PC-3 (cell line): ENCODE results near the gene GABRG3. TPM values are rescaled to one million over a fixed set of nuclear protein-coding genes. Genes with fewer than 3 reads are reported as not detected.

Experiments
- ATAC-seq: fragments of 200-7000 bp; cut with Tn5 transposase; 2 replicates; pipeline ENCODE4 v1.9.1; 2020; ENCODE audit warnings: mild to moderate bottlenecking, moderate library complexity
- BruUV-seq: library from RNA; stranded (reverse); fragments of 400-500 nt; replicated peaks from 2 replicates; lab custom pipeline; 2021; lab: Mats Ljungman, UMichigan
- CTCF ChIA-PET: fragments of 300-600 bp; sonication (Branson Sonifier 250); formaldehyde crosslinking; loops from one replicate; lab custom pipeline; 2022; ENCODE audit warnings: antibody characterized with exemption; lab: Charles Lee
- POLR2A ChIA-PET: fragments of 300-600 bp; sonication (Branson Sonifier 250); formaldehyde crosslinking; loops from one replicate; lab custom pipeline; 2022; ENCODE audit warnings: antibody characterized with exemption; ENCODE audit not compliant: unreplicated experiment; lab: Charles Lee
- DNase-seq: peaks from one replicate; pipeline ENCODE4 v3.0.0-alpha.2; 2015
- H2AFZ ChIP-seq: fragments of 300-600 bp; sonication (generic); 2 replicates; pipeline ENCODE4 v1.6.0; 2016; ENCODE audit warnings: antibody characterized with exemption, low read length
- H3F3A ChIP-seq: fragments of 300-600 bp; sonication (generic); one replicate; pipeline ENCODE4 v1.6.0; 2017; ENCODE audit warnings: antibody characterized with exemption, low read length, control low read depth, mild to moderate bottlenecking; ENCODE audit not compliant: unreplicated experiment
- H3K27ac ChIP-seq: fragments of 300-600 bp; sonication (generic); 2 replicates; pipeline ENCODE4 v1.5.1; 2016; ENCODE audit warnings: mild to moderate bottlenecking, low read length
- H3K27me3 ChIP-seq: fragments of 300-600 bp; sonication (generic); 2 replicates; pipeline ENCODE4 v1.6.1; 2016; ENCODE audit warnings: low read length, mixed read lengths
- H3K36me3 ChIP-seq: fragments of 300-600 bp; sonication (generic); 2 replicates; pipeline ENCODE4 v1.6.1; 2016; ENCODE audit warnings: low read depth, mixed run types, low read length, mixed read lengths
- H3K4me1 ChIP-seq: fragments of 300-600 bp; sonication (generic); 2 replicates; pipeline ENCODE4 v1.5.1; 2016; ENCODE audit warnings: low read length; ENCODE audit not compliant: insufficient read depth
- H3K4me2 ChIP-seq: fragments of 300-600 bp; sonication (generic); 2 replicates; pipeline ENCODE4 v1.6.0; 2016; ENCODE audit warnings: low read length
- H3K4me3 ChIP-seq: fragments of 300-600 bp; sonication (generic); 2 replicates; pipeline ENCODE4 v1.5.1; 2016; ENCODE audit warnings: mild to moderate bottlenecking, low read length, mixed read lengths
- H3K79me2 ChIP-seq: fragments of 300-600 bp; sonication (generic); 2 replicates; pipeline ENCODE4 v1.6.1; 2017; ENCODE audit warnings: low read length, mixed read lengths
- H3K9ac ChIP-seq: fragments of 300-600 bp; sonication (generic); 2 replicates; pipeline ENCODE4 v1.6.0; 2016; ENCODE audit warnings: mild to moderate bottlenecking, low read length
- H3K9me2 ChIP-seq: fragments of 300-600 bp; sonication (generic); replicated peaks from 2 replicates; pipeline ENCODE4 v1.6.1; 2016; ENCODE audit warnings: mixed run types, low read length, mixed read lengths
- H3K9me3 ChIP-seq: fragments of 300-600 bp; sonication (generic); 2 replicates; pipeline ENCODE4 v1.6.1; 2016; ENCODE audit warnings: low read length, mixed read lengths
- H4K20me1 ChIP-seq: fragments of 300-600 bp; sonication (generic); 2 replicates; pipeline ENCODE4 v1.6.1; 2016; ENCODE audit warnings: low read length, mixed read lengths
- CTCF ChIP-seq: fragments of 300-600 bp; sonication (generic); conservative IDR thresholded peaks from 2 replicates; pipeline ENCODE4 v1.5.1; 2017; ENCODE audit warnings: antibody characterized with exemption, low read depth, mild to moderate bottlenecking, low read length
- EZH2 ChIP-seq: fragments of 300-600 bp; sonication (generic); IDR thresholded peaks from one replicate; pipeline ENCODE4 v1.6.1; 2017; ENCODE audit warnings: antibody characterized with exemption, mild to moderate bottlenecking, low read length; ENCODE audit not compliant: unreplicated experiment
- EZH2phosphoT487 ChIP-seq: fragments of 300-600 bp; sonication (generic); IDR thresholded peaks from 2 replicates; pipeline ENCODE4 v1.6.1; 2018; ENCODE audit warnings: mild to moderate bottlenecking, antibody characterized with exemption, low read length, borderline replicate concordance
- intact Hi-C: fragments of 100-400 bp; cut with micrococcal nuclease; formaldehyde crosslinking; loops from 2 replicates; pipeline ENCODE4 v1.9.0; 2023
- total RNA-seq: library from RNA; depleted of rRNA; stranded (reverse); fragments of >200 nt; gene quantifications from 2 replicates; pipeline ENCODE4 v1.2.3, GENCODE V29; 2014

Gene GABRG3
- total RNA-seq, 1 experiment from 2014 or later, result 0.11 TPM

DNA sequence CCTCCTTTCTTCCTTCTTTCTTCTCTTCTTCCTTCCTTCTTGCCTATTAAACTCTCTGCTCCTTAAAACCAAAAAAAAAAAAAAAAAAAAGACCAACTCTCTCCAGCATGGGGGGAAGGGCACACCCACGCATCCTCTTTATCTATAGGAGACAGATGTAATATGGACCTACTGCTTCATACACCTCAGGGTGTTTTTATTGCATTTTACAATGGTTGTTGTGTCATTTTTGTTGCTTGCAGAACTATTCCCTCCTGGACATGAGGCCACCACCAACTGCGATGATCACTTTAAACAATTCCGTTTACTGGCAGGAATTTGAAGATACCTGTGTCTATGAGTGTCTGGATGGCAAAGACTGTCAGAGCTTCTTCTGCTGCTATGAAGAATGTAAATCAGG, 561.4 kb downstream of the GABRG3 start:
- ChIA-PET POLR2A (no interaction called here), CTCF (no interaction called here)
- no peaks in the 10 kb centered on the region for H3K79me2 ChIP-seq
- no peaks in the 10 kb centered on the region for H3K4me1 ChIP-seq
- no peak overlapping the region for H3K9ac ChIP-seq
- TF ChIP-seq EZH2 (no peak), CTCF (no peak), EZH2phosphoT487 (no peak)
- no TSS peak for BruUV-seq
- ATAC-seq, result no peak
- no peak overlapping the region for H3K27ac ChIP-seq
- no peaks in the 10 kb centered on the region for H3K9me3 ChIP-seq
- no peaks in the 10 kb centered on the region for H3K27me3 ChIP-seq
- no peak overlapping the region for H2AFZ ChIP-seq
- no peak for DNase-seq
- no peaks in the 10 kb centered on the region for H4K20me1 ChIP-seq
- H3K4me2 ChIP-seq, result no peak overlapping the region
- intact Hi-C loops, result no loop called here
- H3K9me2 ChIP-seq, result no peaks in the 10 kb centered on the region
- no peaks in the 10 kb centered on the region for H3F3A ChIP-seq
- H3K36me3 ChIP-seq, result no peaks in the 10 kb centered on the region
- no peak overlapping the region for H3K4me3 ChIP-seq

DNA sequence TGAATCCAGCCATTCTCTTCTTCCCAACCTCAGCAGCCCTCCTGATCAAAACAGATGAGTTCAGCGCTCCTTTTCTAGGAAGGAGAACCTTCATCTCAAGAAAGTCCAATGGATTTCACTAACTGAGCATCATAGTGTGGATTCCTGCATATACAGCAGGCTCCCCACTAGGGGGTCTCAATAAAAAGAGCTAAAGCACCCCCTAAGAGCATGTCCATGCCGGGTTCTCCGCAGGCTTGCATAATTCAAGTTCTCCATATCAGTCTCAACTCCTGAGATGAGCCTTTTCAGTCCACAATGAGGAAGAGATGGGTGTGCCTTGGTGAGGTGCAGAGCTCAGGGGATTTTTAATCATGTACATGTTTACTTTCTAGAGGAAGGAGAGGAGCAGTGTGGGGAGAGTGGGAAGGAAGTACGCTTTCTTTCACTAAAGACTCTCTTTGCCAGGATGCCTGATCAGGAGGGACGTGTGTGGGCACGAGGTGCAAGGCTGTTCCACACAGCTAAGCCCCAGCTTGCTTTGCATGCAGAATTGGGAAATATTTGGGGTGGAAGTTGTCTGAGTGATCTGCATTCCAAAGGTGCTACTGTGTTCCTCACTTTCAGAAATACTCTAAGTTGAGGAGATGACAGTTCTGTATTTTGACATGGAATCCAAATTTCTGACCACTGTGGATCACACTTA, 564.6 kb downstream of the GABRG3 start:
- intact Hi-C loops, result no loop called here
- Histone ChIP-seq H3K9me3 (0 out of 2 replicates have a peak, but pooled peaks cover 5% of the 10 kb centered on the region), H3F3A (no peaks in the 10 kb centered on the region), H3K27ac (no peak overlapping the region), H4K20me1 (no peaks in the 10 kb centered on the region), H3K79me2 (no peaks in the 10 kb centered on the region), H3K4me2 (no peak overlapping the region), H2AFZ (no peak overlapping the region), H3K9me2 (no peaks in the 10 kb centered on the region), H3K4me3 (no peak overlapping the region), H3K36me3 (no peaks in the 10 kb centered on the region), H3K4me1 (no peaks in the 10 kb centered on the region), H3K27me3 (no peaks in the 10 kb centered on the region), H3K9ac (no peak overlapping the region)
- ATAC-seq (no peak), DNase-seq (no peak)
- TF ChIP-seq EZH2 (no peak), CTCF (no peak), EZH2phosphoT487 (no peak)
- POLR2A ChIA-PET, result no interaction called here
- BruUV-seq, result no TSS peak
- CTCF ChIA-PET, result no interaction called here

DNA sequence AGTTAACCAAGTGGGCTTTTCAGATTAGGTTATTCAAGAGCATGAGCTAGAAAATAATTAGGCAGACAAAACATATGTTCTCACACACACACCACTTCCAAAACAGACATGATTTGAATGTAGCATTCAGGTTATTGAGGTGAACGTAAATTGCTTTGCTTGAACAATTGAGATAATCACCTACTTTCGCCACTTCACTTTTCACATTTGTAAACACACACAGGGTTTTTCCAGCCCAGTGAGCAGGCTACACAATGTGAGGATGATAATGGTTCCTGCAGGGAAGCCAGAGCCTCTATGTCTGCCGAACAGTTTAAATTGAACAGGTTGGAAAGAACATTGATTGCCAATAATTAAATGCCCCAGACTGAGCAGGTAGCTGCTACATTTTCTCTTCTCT, 567.3 kb downstream of the GABRG3 start:
- POLR2A ChIA-PET, result no interaction called here
- H3K36me3 ChIP-seq, result no peaks in the 10 kb centered on the region
- H2AFZ ChIP-seq, result no peak overlapping the region
- CTCF ChIA-PET, result no interaction called here
- ATAC-seq (no peak), DNase-seq (no peak)
- no peaks in the 10 kb centered on the region for H3K79me2 ChIP-seq
- 0 out of 2 replicates have a peak, but pooled peaks cover 5% of the 10 kb centered on the region for H3K9me3 ChIP-seq
- H3K27ac ChIP-seq, result no peak overlapping the region
- no peak overlapping the region for H3K4me2 ChIP-seq
- H3K9ac ChIP-seq, result no peak overlapping the region
- H4K20me1 ChIP-seq, result no peaks in the 10 kb centered on the region
- TF ChIP-seq EZH2, result no peak
- TF ChIP-seq EZH2phosphoT487, result no peak
- TF ChIP-seq CTCF, result no peak
- H3K27me3 ChIP-seq, result no peaks in the 10 kb centered on the region
- H3K4me3 ChIP-seq, result no peak overlapping the region
- BruUV-seq, result no TSS peak
- no peaks in the 10 kb centered on the region for H3K4me1 ChIP-seq
- no peaks in the 10 kb centered on the region for H3K9me2 ChIP-seq
- intact Hi-C loops, result no loop called here
- no peaks in the 10 kb centered on the region for H3F3A ChIP-seq
